Erythroblast (primary cell): ENCODE results near the gene ITPKB.

Experiments
- DNase-seq, 2 experiments: peaks; one replicate each; lab custom pipeline; 2025; lab: John Stamatoyannopoulos, UW
- GATA1 ChIP-seq: IDR thresholded peaks from 2 replicates; pipeline ENCODE4 v1.6.1; 2011; ENCODE audit warnings: low read depth, mild to moderate bottlenecking, control low read depth, low read length, moderate library complexity
- POLR2A ChIP-seq: IDR thresholded peaks from 2 replicates; pipeline ENCODE4 v1.6.1; 2011; ENCODE audit warnings: mild to moderate bottlenecking, low read length

ITPKB gene

DNA sequence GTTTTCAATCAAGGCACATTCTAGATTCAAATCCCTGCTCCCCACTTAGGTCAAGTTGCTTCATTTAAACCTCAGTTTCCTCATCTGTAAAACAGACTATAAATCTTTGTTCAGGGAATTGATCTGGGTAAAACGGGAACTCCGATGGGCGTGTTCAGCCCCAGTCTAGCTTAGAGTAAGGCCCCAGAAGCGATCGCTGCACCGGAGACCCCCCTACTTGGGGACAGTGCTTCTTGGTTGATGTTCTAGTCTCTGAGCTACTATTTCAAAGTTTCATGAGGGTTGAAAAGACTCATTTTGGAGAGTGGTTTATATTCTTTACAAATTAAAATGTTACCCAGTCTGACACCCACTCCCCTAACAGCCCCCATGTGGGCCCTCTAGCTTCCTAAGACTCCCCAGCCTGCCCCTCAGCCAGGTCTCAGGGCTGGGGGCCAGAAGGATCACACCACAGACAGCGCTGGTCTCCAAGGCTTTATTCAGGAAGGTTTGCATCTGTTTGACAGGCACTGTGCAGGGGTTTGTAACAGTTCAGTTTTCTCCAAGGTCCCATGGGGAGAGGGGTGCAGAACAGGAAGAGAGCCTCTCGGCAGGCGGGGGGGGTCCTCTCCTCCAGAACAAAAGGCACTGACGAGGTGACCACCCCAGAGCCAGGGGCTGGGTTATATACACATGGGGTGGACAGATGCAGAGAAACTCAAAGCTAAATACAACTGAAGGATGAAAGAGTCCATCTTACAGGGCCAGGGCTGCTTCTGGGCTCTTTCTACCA lies 107.7 kb downstream of the ITPKB start:
- TF ChIP-seq POLR2A (no peak), GATA1 (no peak)
- DNase-seq: no peak

- DNase-seq: no peak
- no peak for TF ChIP-seq GATA1
- no peak for TF ChIP-seq POLR2A
These were observed 108.5 kb downstream of the ITPKB start for GRCh38 chr1:226630592-226630991.

GRCh38 chr1:226629896-226630550 lies 109.1 kb downstream of the ITPKB start:
- no peak for DNase-seq
- TF ChIP-seq POLR2A (no peak), GATA1 (no peak)

GRCh38 chr1:226629210-226629895 lies 109.7 kb downstream of the ITPKB start:
- no peak for DNase-seq
- TF ChIP-seq POLR2A (no peak), GATA1 (no peak)

DNA sequence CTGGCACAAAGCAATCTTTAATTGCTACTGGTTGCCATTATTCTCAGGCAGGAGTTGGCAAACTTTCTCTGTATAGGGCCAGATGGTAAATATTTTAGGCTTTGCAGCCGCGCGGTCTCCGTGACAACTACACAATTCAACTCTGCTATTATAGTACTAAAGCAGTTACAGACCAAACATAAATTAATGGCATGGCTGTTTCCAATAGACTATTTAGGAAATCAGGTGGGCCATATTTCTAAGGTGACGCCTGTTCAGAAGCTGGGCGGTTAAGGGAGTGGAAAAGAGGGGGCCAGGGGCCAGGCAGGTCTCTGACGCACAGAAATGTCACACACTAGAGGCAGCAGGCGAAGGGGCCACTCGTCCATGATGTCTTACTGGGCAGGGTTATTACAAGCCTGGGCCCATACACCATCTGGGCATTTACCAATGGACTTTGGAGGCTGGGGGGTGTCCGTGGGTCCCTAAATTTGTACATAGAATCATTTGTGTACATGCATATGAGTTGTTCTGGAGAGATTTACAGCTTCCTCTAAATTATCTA lies 110.4 kb downstream of the ITPKB start:
- no peak for DNase-seq
- no peak for TF ChIP-seq GATA1
- TF ChIP-seq POLR2A: no peak

DNA sequence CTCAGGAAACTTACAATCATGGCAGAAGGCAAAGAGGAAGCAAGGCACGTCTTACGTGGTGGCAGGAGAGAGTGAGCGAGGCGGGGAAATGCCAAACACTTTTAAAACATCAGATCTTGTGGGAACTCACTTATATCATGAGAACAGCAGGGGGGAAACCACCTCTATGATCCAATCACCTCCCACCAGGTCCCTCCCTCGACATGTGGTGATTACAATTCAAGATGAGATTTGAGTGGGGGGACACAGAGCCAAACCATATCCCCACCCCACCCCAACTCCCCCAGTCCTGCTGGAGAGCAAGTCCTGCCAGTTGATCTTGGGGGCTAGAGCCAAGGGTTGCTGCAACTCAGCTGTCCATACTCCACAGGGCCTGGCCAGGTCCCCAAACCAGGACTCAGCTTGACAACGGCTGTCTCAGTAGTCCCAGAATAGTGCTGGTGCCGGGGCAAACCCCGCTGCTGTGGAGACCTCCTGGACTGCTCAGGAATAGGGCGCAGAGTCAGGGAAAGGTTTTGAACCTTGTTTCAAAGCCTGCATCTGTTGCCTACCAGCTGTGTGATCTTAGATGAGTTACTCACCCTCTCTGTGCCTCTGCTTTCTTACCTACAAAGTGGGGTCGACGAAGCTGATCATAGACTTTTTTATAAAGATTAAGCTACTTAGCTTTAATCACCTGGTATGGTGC lies 111.0 kb downstream of the ITPKB start:
- no peak for DNase-seq
- TF ChIP-seq POLR2A (no peak), GATA1 (no peak)

DNA sequence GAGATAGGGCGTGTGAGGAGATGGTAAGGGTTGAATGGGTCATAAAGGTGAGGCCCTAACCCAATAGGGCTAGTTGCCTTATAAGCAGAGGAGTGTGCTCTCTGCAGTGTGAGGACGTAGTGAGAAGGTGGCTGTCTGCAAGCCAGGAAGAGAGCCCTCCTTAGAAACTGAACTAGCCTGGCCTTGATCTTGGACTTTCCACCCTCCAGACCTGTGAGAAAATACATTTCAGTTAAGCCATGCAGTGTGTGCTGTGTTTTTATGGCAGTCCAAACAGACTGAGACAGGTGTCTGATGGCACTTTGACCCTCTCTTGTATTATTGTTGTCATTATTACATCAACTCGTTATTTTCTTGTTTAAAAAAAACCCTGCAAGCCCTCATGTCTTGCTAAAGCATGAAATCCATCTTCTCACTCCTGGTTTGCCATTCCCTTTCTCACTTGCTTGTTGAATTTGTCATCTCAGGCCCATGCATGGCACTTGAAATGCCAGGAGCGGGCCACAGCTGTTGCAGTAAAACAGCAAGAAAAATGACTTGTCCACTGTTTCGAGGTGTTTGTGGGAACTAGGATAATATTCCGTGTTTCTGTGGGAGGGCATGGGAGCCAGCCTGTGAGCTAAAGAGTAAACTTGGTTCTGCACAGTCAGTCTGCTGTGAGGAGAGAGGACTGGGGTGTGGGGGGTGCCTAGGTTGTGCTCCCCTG lies 111.9 kb downstream of the ITPKB start:
- DNase-seq: no peak
- TF ChIP-seq POLR2A (no peak), GATA1 (no peak)

GRCh38 chr1:226626577-226626956 lies 112.5 kb downstream of the ITPKB start:
- no peak for TF ChIP-seq GATA1
- TF ChIP-seq POLR2A: no peak
- peak; percentile 69 to 76 for DNase-seq

GRCh38 chr1:226625832-226626576 lies 113.1 kb downstream of the ITPKB start:
- TF ChIP-seq GATA1: no peak
- TF ChIP-seq POLR2A: no peak
- DNase-seq: no peak

DNA sequence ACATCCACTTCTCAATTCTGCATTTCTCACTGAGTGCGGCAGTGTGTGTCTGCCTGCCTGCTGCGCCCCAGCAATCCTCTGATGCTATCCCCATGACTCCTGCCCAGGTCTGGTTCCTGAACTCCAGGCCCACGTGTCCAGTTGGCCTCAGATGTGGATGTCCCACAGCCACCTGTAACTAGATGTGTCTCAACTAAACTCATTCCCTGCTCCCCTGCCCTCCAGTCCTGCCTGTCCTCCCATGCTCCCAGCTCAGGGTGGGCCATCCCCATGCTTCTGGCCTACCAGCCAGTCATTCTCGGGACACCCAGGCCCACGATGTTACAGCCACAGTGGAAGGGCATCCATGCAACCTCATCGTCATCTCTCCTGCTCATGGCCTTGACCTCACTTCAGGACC lies 113.8 kb downstream of the ITPKB start:
- TF ChIP-seq GATA1 (no peak), POLR2A (no peak)
- no peak for DNase-seq

DNA sequence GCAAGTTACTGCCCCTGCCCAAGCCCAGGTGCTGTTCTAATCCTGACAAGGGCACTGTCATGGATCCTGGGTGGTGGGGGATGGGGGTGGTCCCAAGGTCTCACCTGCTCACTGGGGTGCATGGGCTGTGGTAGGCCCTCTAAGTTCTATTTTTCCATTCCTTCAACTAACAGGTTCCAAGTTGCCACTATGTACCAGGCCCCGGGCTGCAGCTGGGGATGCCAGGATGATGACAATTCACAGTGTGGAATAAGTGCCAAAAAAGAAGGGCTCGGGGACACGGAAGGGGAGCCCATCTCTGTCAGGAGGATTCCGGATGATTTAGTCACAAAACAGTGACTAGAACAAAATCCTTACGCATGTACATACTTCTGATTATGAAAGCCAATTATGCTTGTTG lies 114.6 kb downstream of the ITPKB start:
- DNase-seq: no peak
- TF ChIP-seq GATA1 (no peak), POLR2A (no peak)

DNA sequence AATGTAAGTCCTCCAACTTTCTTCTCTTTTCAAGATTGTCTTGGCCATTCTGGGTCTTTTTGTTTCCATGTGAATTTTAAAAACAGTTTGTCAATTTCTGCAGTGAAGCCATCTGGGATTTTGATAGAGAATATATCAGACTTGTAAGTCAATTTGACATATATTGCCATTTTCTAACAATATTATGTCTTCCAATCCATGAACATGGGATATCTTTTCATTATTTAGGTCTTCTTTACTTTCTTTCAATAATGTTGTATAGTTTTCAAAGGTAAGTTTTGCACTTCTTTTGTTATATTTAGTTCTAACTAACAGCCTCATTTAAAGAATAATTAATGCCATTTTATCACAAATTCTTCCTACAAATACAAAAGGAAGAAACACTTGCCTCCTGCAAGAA lies 117.1 kb downstream of the ITPKB start:
- no peak for DNase-seq
- TF ChIP-seq GATA1 (no peak), POLR2A (no peak)

GRCh38 chr1:226619031-226619430 lies 120.1 kb downstream of the ITPKB start:
- DNase-seq: no peak
- no peak for TF ChIP-seq GATA1
- TF ChIP-seq POLR2A: no peak
